Cardiac atrium fibroblast (primary cell): ENCODE data around the gene SLC27A4. TPM values are rescaled to one million over a fixed set of nuclear protein-coding genes. Genes with fewer than 3 reads are reported as not detected.

ENCODE experiments used
- total RNA-seq: library from RNA; depleted of rRNA; stranded (reverse); fragments of >200 nt; gene quantifications from 2 replicates; pipeline ENCODE4 v1.2.3, GENCODE V29; 2015

Gene SLC27A4
- total RNA-seq, result 14.3 and 22.0 TPM in 2 replicates

GRCh38 chr9:128339761-128340690, at the start of gene SLC27A4:
Gene SLC27A4, plus strand, starts transcription at chr9:128340527. Its CDS starts 2,606 bp downstream, at chr9:128343133.

GRCh38 chr9:128322404-128323211, 17.7 kb upstream of the SLC27A4 start, which contains the start of the genes COQ4 and TRUB2:
Gene COQ4, plus strand, starts transcription at chr9:128322839. Its CDS starts 20 bp downstream, at chr9:128322859.
Gene TRUB2, minus strand, starts transcription at chr9:128322447. Its CDS starts 39 bp downstream, at chr9:128322408.

GRCh38 chr9:128370752-128371629, 30.7 kb downstream of the SLC27A4 start, which contains the start of gene URM1:
Gene URM1, plus strand, starts transcription at chr9:128371374. Its CDS starts 7 bp downstream, at chr9:128371381.

Other genes with a start within 250 kb of the SLC27A4 start
- 53.9 and 68.1 TPM in 2 replicates for gene PTGES2, start 212.8 kb upstream of the SLC27A4 start, total RNA-seq
- not detected in 2 replicates for gene LCN2, start 191.1 kb upstream of the SLC27A4 start, total RNA-seq
- 121 and 194 TPM in 2 replicates for gene BBLN, start 180.3 kb upstream of the SLC27A4 start, total RNA-seq
- 40.0 and 53.4 TPM in 2 replicates for gene CIZ1, start 149.0 kb upstream of the SLC27A4 start, total RNA-seq
- gene DNM1, start 137.1 kb upstream of the SLC27A4 start, total RNA-seq, result 0.49 and 0.54 TPM in 2 replicates
- 99.5 and 108 TPM in 2 replicates for gene GOLGA2, start 64.5 kb upstream of the SLC27A4 start, total RNA-seq
- 36.9 and 59.8 TPM in 2 replicates for gene SWI5, start 64.3 kb upstream of the SLC27A4 start, total RNA-seq
- gene TRUB2, start 18.1 kb upstream of the SLC27A4 start, total RNA-seq, result 11.7 and 15.9 TPM in 2 replicates
- 30.5 and 33.0 TPM in 2 replicates for gene COQ4, start 17.7 kb upstream of the SLC27A4 start, total RNA-seq
- 39.2 and 39.4 TPM in 2 replicates for gene URM1, start 30.8 kb downstream of the SLC27A4 start, total RNA-seq
- 198 and 199 TPM in 2 replicates for gene CERCAM, start 80.3 kb downstream of the SLC27A4 start, total RNA-seq
- gene ODF2, start 115.5 kb downstream of the SLC27A4 start, total RNA-seq, result 23.5 and 36.0 TPM in 2 replicates
- gene GLE1, start 164.2 kb downstream of the SLC27A4 start, total RNA-seq, result 19.0 and 22.2 TPM in 2 replicates
- 226 and 237 TPM in 2 replicates for gene SPTAN1, start 212.1 kb downstream of the SLC27A4 start, total RNA-seq